ENCODE results near the gene MFSD12. TPM values are rescaled to one million over a fixed set of nuclear protein-coding genes. Genes with fewer than 3 reads are reported as not detected.

Gene MFSD12
- total RNA-seq, 2 donors from 2014 or later = 49.6 to 52.7 TPM

- intact Hi-C loops (cut with DNase I) = no loop called here
- DNase-seq (ENCODE audit: low spot score) = no peak
Measured at GRCh38 chr19:3528539-3529211, 28.7 kb downstream of the MFSD12 start.

- DNase-seq (ENCODE audit: low spot score) = no peak
- intact Hi-C loops (cut with DNase I) = no loop called here
Measured at GRCh38 chr19:3528080-3528479, 29.3 kb downstream of the MFSD12 start.

- intact Hi-C loops (cut with DNase I) = no loop called here
- no peak for DNase-seq (ENCODE audit: low spot score)
Measured at GRCh38 chr19:3527238-3527910, 30.0 kb downstream of the MFSD12 start.

GRCh38 chr19:3526507-3527237 lies 30.7 kb downstream of the MFSD12 start:
- intact Hi-C loops (cut with DNase I) = no loop called here

GRCh38 chr19:3524904-3525451 lies 32.4 kb downstream of the MFSD12 start:
- no peak for DNase-seq (ENCODE audit: low spot score)
- intact Hi-C loops (cut with DNase I) = no loop called here

More at GRCh38 chr19:3526507-3527237, 30.7 kb downstream of the MFSD12 start:
- no peak for DNase-seq (ENCODE audit: low spot score)

GRCh38 chr19:3524078-3524842 lies 33.1 kb downstream of the MFSD12 start:
- intact Hi-C loops (cut with DNase I) = no loop called here
- DNase-seq (ENCODE audit: low spot score) = no peak

GRCh38 chr19:3523361-3524077 lies 33.9 kb downstream of the MFSD12 start:
- no peak for DNase-seq (ENCODE audit: low spot score)
- intact Hi-C loops (cut with DNase I) = no loop called here

- no peak for DNase-seq (ENCODE audit: low spot score)
Measured at GRCh38 chr19:3522421-3523360, 34.7 kb downstream of the MFSD12 start.

GRCh38 chr19:3521104-3521445 lies 36.3 kb downstream of the MFSD12 start:
- intact Hi-C loops (cut with DNase I) = no loop called here
- DNase-seq (ENCODE audit: low spot score) = no peak

More at GRCh38 chr19:3522421-3523360, 34.7 kb downstream of the MFSD12 start:
- intact Hi-C loops (cut with DNase I) = no loop called here

GRCh38 chr19:3520166-3521103 lies 37.0 kb downstream of the MFSD12 start:
- intact Hi-C loops (cut with DNase I) = no loop called here

GRCh38 chr19:3519126-3519525 lies 38.3 kb downstream of the MFSD12 start:
- intact Hi-C loops (cut with DNase I) = no loop called here
- DNase-seq (ENCODE audit: low spot score) = no peak

More at GRCh38 chr19:3520166-3521103, 37.0 kb downstream of the MFSD12 start:
- no peak for DNase-seq (ENCODE audit: low spot score)

GRCh38 chr19:3518659-3519058 lies 38.7 kb downstream of the MFSD12 start:
- DNase-seq (ENCODE audit: low spot score) = no peak

GRCh38 chr19:3518255-3518654 lies 39.1 kb downstream of the MFSD12 start:
- DNase-seq (ENCODE audit: low spot score) = no peak
- intact Hi-C loops (cut with DNase I) = no loop called here

More at GRCh38 chr19:3518659-3519058, 38.7 kb downstream of the MFSD12 start:
- intact Hi-C loops (cut with DNase I) = no loop called here

GRCh38 chr19:3517638-3518037 lies 39.7 kb downstream of the MFSD12 start:
- intact Hi-C loops (cut with DNase I) = no loop called here
- no peak for DNase-seq (ENCODE audit: low spot score)

GRCh38 chr19:3516675-3517207 lies 40.6 kb downstream of the MFSD12 start:
- no peak for DNase-seq (ENCODE audit: low spot score)
- intact Hi-C loops (cut with DNase I) = loop anchor here in 1 of 2 donors (1.0 kb wide), 1 partner anchor 132 kb away; no protein-coding TSS in a partner anchor

- intact Hi-C loops (cut with DNase I) = loop anchor here in 1 of 2 donors (1.0 kb wide), 1 partner anchor 132 kb away; no protein-coding TSS in a partner anchor
- DNase-seq (ENCODE audit: low spot score) = no peak
Measured at GRCh38 chr19:3515891-3516422, 41.4 kb downstream of the MFSD12 start.

Measured in posterior vena cava (tissue), 2 donors.